ENCODE data around the gene GPD2.
"Not testable (repeated sequence)": the region's sequence is repeated elsewhere in the genome, so short reads cannot be mapped to it uniquely, and the experiment has no call there.

GPD2 gene

DNA sequence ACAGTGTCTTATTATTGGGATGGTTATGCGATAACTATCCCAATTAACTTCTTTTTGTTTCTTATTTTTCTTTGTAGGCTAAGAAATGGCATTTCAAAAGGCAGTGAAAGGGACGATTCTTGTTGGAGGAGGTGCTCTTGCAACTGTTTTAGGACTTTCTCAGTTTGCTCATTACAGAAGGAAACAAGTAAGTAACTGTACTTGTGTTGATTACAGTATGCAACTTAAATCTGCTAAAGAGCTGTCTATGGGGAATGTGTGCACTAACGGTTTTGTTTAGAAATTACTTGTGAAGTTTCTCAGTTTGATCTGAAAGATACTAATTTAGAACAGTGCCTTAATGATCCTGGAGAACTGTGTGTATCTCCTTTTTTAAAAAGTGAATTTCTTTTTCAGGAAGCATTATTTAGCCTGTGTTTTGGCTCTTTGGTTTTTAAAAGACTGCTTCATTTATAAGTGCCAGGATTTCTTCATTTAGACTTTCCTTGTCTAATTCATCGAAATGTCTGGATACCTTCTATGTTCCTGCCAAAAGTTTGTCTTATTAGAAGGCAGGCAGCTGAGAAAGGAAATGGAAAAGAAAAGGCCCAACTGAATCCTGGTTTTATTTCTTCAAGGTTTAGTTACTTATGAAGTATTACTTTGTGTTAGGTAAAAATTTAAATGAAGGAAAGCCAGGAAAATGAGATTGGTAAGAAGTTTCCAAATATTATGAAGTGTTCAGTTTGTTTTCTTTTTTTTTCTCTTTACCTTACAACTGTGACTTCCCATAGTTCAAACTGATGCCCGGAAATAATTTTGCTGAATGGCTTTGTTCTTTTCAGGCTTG lies 40.1 kb downstream of the GPD2 start:
- no peak for DNase-seq (ENCODE audit: low read depth in 3 of 3)

DNA sequence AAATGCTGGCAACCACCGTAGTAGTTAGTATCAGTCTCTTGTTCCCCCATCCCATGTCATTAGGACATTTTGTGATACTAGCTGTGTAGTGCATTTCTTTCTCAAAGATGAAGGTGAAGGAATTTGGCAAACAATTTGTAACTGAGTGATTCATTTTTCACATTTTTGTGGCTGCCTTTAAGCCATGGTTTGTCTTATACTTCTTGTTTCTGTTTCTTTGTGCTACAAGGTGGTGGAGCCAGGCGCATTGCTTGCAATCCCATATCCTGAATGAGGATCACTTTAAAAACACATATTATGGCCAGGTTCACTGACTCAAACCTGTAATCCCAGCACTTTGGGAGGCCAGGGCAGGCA lies 40.6 kb downstream of the GPD2 start:
- no peak for DNase-seq (ENCODE audit: low read depth in 3 of 3)

DNA sequence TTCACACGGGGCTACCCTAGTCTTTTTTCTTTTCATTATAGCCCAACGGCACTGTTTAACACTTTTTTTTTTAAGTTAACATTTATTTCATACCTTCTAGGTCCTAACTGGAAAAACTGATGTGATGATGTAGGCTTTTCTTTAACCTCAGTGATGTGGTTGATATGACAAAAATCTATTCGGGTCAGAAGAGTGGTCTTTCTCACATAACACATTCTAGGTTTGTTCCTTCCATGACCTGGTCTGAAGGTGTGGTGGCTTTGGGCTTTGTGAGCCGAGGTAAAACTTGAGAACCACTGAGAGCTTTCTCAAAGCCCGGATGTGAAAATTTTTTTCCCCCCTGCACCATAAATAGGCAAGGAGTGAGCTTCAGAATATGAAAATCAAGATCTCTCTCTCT lies 44.2 kb downstream of the GPD2 start:
- DNase-seq (ENCODE audit: low read depth in 3 of 3) = no peak

DNA sequence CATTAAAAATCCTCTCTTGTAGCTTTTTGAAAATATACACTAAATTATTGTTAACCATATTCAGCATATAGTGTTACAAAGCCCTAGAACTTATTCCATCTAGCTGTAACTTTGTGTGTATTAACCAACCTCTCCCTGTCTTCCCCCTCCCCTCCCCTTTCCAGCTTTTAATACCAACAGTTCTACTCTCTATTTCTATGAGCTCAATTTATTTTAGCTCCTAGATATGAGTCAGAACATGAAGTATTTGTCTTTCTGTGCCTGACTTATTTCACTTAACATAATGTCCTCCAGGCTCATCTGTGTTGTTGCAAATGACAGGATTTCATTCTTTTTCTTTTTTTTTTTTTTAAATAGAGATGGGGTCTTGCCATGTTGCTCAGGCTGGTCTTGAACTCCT lies 45.1 kb downstream of the GPD2 start:
- DNase-seq (ENCODE audit: low read depth in 3 of 3) = no peak

DNA sequence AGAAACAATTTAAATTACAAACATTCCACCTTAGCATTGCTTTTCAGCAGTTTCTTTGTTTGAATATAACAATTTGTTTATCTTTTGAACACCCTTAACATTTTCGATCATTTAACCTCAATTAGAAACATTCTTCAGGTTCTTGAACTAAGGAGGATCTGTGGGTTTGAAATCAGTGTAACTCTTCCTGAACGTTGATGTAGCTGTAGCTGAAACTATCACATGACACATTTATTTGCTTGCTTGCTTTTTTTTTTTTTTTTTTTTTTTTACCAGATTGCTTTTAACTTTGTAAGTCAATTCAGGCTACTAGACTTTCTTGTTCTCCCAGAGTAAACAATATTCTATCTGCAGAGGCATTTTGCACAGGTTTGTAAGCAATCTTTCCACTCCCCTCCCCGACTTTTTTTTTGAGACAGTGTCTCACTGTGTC lies 47.6 kb downstream of the GPD2 start:
- no peak for DNase-seq (ENCODE audit: low read depth in 3 of 3)

DNA sequence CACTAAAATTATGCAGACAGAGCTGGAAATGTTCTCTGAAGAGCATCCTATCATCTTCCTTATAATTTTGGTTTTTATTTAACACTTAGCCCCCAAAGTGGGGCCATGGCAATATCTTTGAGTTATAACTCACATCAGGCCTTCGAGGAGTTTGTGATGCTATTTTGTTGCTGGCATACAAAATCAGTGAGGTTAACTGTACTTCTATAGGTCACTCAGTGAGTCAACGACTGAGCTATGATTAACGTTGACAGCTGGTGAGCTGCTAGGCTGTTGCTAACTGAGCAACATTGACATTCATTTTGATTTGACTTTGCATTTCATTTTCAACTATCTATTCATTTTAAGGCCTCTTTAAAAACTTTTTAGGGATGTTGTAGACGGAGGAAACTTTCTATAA lies 50.0 kb downstream of the GPD2 start:
- DNase-seq (ENCODE audit: low read depth in 3 of 3) = no peak

DNA sequence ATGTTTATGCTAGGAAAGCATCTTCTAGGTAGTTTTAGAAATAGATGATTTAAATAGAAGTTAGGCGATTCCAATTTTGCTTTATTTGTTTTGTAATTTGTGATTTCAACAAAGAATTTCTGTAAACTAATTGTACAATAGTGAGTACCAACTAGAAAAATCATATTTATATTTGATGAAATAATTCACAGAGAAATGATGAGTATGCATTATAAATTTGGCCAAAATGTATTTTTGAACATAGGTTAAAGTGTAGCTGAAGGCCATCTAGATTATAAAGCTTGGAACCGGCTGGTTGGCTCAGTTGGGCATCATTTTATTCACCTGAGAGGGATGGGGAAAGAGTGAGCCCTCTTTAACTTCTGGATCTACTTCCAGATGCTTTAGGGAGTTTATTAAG lies 50.4 kb downstream of the GPD2 start:
- no peak for DNase-seq (ENCODE audit: low read depth in 3 of 3)

DNA sequence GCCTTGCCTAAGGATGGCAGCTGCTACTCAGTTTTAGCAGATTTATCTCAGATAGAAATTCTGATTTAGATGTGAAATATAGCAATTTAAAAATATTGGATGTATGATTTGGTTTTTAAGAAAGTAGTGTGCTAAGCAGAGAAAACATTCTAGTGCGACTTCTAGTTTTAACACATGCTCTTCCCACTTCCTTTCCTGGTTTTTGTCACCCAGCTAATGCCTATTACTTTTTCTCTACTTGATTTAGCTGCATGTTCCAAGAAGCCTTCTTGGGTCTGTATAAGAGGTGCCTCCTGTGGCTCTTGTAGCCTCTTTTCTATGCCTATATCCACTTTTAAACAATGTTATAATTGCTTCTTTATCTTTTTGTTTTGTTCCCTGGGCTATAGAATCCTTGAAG lies 53.0 kb downstream of the GPD2 start:
- DNase-seq (ENCODE audit: low read depth in 3 of 3) = no peak

DNA sequence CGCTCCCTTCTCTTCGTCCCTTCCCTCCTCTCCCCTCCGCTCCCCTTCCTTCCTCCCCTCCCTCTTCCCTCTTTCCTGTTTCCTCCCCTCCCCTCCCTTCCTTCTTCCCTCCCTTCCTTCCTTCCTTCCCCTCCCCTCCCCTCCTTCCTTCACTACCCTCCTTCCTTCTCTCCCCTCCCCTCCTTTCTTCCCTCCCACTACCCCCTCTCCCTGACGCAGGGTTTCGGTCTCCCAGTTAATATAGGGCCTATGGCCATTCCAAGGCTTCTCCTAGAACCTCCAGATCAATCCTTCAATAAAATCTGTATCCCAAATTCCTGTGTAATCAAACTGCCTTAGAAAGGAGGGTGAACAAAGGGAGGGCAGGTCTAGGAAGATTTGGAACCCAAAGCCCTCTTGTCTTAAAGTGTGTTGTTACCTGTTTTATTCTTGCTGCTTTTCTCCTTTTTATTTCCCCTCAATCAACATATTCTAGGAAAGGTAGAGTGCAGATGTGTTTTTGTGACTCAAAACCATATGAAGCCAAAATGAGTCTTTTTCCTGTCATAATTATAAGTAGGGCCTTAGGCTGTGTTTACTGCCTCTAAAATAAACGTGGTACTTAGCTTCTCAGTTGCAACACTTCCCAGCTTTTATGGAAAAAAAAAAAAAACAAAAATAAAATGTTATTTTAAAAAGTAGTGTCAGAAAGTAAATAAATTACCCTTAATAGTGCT lies 53.7 kb downstream of the GPD2 start:
- DNase-seq (ENCODE audit: low read depth in 3 of 3) = no peak

DNA sequence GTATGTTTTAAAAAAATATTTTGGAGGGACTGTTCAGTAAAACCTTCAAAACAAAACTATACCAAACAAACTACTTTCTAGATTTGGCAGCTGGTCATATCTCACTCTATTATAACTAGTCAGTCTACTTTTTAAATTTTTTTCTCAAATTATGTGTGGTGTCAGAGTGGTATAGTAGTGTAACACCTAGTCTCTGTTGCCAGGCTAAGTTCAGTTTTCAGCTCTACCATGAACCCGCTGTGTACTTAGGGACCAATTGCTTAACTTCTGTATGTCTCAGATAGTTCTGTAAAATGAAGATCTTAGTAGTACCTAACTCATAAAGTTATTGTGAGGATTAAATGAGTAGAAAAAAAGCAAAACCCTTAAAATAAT lies 54.3 kb downstream of the GPD2 start:
- no peak for DNase-seq (ENCODE audit: low read depth in 3 of 3)

DNA sequence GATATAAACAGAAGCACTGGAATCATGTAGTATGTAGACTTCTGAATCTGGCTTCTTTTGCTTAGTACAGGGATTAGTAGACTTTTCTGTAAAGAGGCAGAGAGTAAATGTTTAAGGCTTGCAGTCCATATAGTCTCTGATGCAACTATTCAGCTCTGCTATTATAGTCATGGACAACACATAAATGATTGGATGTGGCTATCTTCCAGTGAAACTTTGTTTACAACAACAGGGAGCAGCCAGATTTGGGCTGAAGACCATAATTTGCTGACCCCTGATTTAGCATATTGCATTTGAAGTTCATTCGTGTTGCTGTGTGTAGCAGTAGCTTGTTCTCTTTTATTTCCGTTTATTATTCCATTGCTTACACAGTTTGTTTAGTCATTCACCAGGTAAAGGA lies 55.0 kb downstream of the GPD2 start:
- DNase-seq (ENCODE audit: low read depth in 3 of 3) = no peak

DNA sequence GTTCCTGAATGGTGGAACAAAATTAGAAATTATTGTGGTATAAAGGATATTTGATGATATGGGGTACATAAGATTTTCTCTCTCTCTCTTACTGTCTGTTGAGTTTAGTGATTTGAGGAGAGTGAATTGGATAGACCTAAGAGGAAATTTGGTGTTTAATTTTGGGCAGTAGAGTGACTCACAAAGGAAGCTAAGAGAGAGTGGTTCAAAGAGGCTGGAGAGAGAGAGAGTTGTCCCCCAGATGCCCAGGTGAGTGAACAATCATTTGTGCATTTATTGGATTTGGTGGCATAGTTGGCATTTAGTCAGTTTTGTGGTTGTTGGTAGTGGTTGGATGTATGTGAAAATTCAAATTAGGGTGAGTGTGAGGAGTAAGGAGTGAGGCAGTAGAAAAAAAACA lies 56.8 kb downstream of the GPD2 start:
- no peak for DNase-seq (ENCODE audit: low read depth in 3 of 3)

DNA sequence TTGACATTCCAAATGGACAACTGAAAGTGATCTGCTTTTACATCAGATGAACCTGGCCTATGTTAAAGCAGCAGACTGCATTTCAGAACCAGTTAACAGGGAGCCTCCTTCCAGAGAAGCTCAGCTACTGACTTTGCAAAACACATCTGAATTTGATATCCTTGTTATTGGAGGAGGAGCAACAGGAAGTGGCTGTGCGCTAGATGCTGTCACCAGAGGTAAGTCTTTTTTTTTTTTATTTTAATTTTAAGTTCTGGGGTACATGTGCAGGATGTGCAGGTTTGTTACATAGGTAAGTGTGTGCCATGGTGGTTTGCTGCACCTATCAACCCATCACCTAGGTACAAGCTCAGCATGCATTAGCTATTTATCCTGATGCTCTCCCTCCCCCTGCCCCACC lies 59.8 kb downstream of the GPD2 start:
- not testable (repeated sequence) for DNase-seq (ENCODE audit: low read depth in 3 of 3)

DNA sequence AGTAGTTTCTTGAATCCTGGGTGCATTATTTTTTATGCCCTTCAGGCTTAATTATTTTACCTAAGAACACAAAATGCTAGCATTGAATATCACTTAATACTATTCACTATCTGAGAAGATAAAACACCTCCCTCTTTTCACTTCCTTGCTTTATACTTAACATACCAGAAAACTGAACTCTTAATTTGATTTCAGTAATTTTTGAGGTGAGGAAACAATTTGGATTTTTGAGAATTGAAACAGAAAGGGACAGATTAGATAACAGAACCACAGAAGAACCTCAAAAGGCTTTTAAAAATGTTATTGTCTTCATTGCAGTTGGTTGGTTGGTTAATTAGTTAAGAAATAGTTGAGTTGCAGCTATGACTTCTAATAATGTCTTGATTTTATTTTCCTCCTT lies 69.5 kb downstream of the GPD2 start:
- DNase-seq (ENCODE audit: low read depth in 3 of 3) = no peak

DNA sequence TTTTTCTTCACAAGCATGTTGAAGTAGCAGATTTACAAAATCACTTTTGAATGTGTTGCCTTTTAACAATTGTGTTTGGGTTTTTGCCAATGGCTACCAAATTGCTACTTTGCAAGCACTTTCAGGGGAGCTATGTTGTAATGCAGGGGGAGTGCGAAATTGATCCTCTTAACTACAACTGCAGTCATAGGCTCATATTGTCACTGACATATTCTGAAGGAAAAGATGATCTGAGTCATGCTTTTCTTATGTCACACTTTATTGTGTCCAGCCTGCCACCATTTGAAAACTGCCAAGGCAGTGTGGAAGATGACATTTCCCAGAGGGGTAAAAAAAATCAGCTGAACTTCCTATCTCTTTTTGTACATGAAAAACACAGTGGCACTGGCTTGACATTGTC lies 74.9 kb downstream of the GPD2 start:
- DNase-seq (ENCODE audit: low read depth in 3 of 3) = no peak

DNA sequence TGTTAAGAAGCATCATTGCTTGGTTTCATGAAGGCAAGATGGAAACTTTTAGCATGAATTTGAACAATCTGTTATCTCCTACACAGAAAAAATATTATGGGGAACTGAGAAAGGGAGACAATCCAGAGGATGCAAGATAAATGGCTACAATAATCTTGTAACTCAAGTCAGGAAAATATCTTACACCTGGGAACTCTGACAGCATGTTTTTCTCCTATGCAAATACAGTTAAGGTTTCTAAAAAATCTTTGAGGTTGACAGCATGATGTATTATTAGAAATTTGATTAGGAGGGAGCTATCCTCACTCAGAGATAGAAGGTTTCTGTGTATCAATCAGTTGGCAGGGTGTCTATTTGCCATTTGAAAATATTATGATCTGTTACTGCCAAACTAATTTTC lies 75.6 kb downstream of the GPD2 start:
- no peak for DNase-seq (ENCODE audit: low read depth in 3 of 3)

DNA sequence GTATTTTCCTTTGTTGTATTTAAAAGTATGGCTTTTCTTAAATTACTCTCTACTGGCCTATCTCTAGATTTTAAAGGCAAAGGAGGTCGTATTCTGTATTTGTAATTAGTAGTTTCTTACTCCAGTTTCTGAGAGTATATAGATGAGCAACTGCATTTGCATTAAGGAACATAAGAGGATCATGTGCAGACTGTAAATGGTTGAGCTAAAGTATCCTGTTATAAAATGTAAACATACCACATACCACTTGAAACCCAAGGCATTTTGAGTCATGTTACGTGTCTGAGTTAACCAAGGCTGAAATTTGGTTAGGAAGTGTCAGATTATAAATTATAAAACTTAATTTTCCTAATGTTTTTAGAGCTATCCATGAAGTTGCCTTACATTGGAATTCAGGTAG lies 76.3 kb downstream of the GPD2 start:
- DNase-seq (ENCODE audit: low read depth in 3 of 3) = no peak

DNA sequence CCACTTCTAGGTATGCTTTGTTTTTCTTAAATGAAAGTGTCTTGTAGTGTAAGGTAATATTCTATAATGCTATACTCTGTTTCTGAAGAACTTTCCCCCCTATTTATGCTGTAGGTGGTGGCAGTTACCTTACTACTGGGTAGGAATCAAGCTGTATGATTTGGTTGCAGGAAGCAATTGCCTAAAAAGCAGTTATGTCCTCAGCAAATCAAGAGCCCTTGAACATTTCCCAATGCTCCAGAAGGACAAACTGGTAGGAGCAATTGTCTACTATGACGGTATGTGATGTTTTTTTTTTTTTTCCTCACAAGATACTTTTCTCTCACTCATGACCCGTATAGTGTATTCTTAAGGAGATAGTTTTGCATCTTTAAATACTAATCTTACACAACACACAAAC lies 77.0 kb downstream of the GPD2 start:
- no peak for DNase-seq (ENCODE audit: low read depth in 3 of 3)

DNA sequence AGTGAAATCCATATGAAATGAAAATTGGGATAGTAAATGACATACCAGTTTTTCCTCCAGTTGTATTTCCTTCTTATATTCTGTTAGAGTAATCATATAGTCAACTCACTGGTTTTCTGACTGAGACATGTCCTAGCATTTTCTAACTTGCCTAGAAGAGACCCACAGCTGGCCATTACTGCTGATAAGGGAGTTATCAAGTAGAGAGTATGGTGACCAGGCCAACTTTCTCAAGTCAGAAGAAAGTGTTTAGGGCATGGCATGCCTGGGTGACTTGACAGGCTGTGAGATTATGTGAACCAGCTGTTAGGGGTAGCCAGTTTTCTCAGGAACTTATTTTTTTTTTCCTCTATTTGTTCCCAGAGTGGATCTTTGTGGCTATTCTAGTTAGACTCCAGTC lies 81.2 kb downstream of the GPD2 start:
- no peak for DNase-seq (ENCODE audit: low read depth in 3 of 3)

DNA sequence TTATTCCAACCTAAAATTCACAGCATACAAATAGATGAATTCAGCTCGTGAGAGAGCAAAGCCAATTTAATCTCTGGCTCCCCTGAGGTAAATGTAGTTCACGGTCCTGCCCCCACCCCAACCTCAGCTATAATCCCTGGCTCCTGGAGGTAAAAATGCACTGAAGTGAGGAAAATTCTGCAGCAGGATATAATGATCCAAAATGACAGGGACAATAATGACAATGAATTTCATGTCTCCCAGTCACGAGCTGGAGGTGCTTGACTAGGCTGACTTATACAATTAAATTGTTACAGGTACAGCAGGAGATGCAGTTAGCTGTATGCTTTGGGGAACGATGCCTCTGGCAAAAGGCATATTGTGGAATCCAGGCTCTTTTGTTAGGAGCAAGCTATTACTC lies 82.0 kb downstream of the GPD2 start:
- DNase-seq (ENCODE audit: low read depth in 3 of 3) = no peak

DNA sequence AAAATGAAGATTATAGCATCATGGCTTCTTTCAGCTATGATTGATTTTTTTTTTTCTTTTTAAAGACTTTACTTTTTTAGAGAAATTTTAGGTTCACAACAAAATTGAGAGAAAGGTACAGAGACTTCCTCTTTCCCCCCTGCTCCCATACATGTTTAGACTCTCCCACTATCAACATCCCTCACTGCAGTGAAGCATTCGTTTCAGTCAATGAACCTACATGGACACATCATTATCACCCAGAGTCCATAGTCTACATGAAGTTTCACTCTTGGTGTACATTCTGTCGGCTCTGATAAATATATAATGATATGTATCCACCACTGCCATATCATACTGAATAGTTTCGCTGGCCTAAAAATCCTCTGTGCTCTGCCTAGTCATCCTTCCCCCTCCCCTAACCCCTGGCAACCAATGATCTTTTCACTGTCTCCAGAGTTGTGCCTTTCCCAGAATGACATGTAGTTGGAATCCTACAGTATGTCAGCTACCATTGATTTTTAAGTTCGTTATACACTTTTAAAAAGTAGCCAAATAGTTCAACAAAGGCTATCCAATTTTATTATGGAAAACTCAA lies 86.8 kb downstream of the GPD2 start:
- DNase-seq (ENCODE audit: low read depth in 3 of 3) = no peak

DNA sequence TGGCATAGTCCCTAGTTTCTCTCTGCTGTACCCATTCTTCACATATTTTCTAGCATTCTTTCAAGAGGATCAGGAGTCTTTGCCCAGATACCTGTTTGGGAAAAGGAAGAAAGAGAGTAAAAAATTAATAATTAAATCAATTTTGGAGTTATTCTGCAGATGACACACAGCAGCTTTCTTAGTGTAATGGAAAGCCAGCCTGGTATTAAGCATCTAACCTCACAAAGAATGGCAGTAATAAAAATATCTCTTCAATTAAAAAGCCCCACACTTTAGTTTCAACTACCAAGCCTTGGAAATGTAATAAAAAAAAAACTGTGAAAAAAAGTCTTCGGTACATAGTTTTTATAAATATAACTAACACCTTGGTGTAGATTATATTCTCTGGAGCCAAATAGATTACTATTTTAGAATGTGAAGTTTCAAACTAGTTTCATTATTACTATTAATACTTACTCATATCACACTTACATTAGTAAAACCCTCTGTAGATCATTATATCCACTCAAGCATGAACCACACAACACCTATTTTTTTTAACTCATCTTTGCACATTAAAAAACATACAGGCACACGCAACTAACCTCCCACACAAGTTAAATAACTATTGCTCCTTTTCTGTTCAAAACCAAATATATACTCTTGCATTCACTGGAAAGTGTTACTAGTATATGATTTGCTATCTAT lies 90.9 kb downstream of the GPD2 start:
- no peak for DNase-seq (ENCODE audit: low read depth in 3 of 3)

DNA sequence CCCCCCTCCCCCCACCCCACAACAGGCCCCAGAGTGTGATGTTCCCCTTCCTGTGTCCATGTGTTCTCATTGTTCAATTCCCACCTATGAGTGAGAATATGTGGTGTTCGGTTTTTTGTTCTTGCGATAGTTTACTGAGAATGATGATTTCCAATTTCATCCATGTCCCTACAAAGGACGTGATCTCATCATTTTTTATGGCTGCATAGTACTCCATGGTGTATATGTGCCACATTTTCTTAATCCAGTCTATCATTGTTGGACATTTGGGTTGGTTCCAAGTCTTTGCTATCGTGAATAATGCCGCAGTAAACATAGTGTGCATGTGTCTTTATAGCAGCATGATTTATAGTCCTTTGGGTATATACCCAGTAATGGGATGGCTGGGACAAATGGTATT lies 92.4 kb downstream of the GPD2 start:
- not testable (repeated sequence) for DNase-seq (ENCODE audit: low read depth in 3 of 3)
